HepG2 (cell line): ENCODE results near the gene ARHGAP26. TPM values are rescaled to one million over a fixed set of nuclear protein-coding genes. Genes with fewer than 3 reads are reported as not detected.

Experiments
- E2F1 ChIP-seq: sonication (generic); formaldehyde crosslinking; IDR thresholded peaks from 2 replicates; pipeline ENCODE4 v1.5.0; 2020; ENCODE audit warnings: missing genetic modification reagents
- FOXA3 ChIP-seq: IDR thresholded peaks from 2 replicates; pipeline ENCODE4 v1.6.1; 2016; ENCODE audit warnings: missing genetic modification reagents, missing compliant biosample characterization
- MEIS2 ChIP-seq: sonication (generic); formaldehyde crosslinking; IDR thresholded peaks from 2 replicates; pipeline ENCODE4 v1.9.0; 2021; ENCODE audit warnings: mild to moderate bottlenecking, missing genetic modification reagents
- MLLT10 ChIP-seq: sonication (generic); formaldehyde crosslinking; IDR thresholded peaks from 2 replicates; pipeline ENCODE4 v1.4.0; 2020; ENCODE audit warnings: missing genetic modification reagents
- NFRKB ChIP-seq: fragments of 450-650 bp; IDR thresholded peaks from 2 replicates; pipeline ENCODE4 v1.6.1; 2017
- PRMT3 ChIP-seq: sonication (generic); formaldehyde crosslinking; IDR thresholded peaks from 2 replicates; pipeline ENCODE4 v1.8.1; 2022; ENCODE audit warnings: low read depth, mild to moderate bottlenecking, moderate library complexity, missing genetic modification reagents, borderline replicate concordance
- RBM22 ChIP-seq: fragments of 200-400 bp; formaldehyde crosslinking; optimal IDR thresholded peaks from 2 replicates; pipeline ENCODE3; 2017; ENCODE audit warnings: mild to moderate bottlenecking, low read length, moderate library complexity
- SMARCC2 ChIP-seq: fragments of 450-650 bp; IDR thresholded peaks from 2 replicates; pipeline ENCODE4 v1.6.1; 2017; ENCODE audit warnings: antibody characterized with exemption, mild to moderate bottlenecking
- SNAI1 ChIP-seq: sonication (generic); formaldehyde crosslinking; IDR thresholded peaks from 2 replicates; pipeline ENCODE4 v1.5.0; 2020; ENCODE audit warnings: mild to moderate bottlenecking, missing genetic modification reagents, borderline replicate concordance
- ZFP1 ChIP-seq: IDR thresholded peaks from 2 replicates; pipeline ENCODE4 v1.6.1; 2016
- ZFP37 ChIP-seq: sonication (generic); formaldehyde crosslinking; IDR thresholded peaks from 2 replicates; pipeline ENCODE4 v1.4.0; 2020; ENCODE audit warnings: missing genetic modification reagents, borderline replicate concordance
- ZNF3 ChIP-seq: IDR thresholded peaks from 2 replicates; pipeline ENCODE4 v1.7.0; 2017; ENCODE audit warnings: inconsistent platforms
- ZNF329 ChIP-seq: sonication (generic); formaldehyde crosslinking; IDR thresholded peaks from 2 replicates; pipeline ENCODE4 v1.9.0; 2021; ENCODE audit warnings: low read depth, mild to moderate bottlenecking, missing genetic modification reagents
- ZNF337 ChIP-seq: sonication (generic); formaldehyde crosslinking; IDR thresholded peaks from 2 replicates; pipeline ENCODE4 v1.5.1; 2020; ENCODE audit warnings: missing genetic modification reagents, low read depth, mild to moderate bottlenecking, borderline replicate concordance
- ZNF383 ChIP-seq: sonication (generic); formaldehyde crosslinking; IDR thresholded peaks from 2 replicates; pipeline ENCODE4 v1.4.0; 2020; ENCODE audit warnings: missing genetic modification reagents, mild to moderate bottlenecking, borderline replicate concordance
- ZNF605 ChIP-seq: sonication (generic); formaldehyde crosslinking; IDR thresholded peaks from 2 replicates; pipeline ENCODE4 v1.8.0; 2022; ENCODE audit warnings: mild to moderate bottlenecking, missing genetic modification reagents
- ZNF615 ChIP-seq: sonication (generic); formaldehyde crosslinking; IDR thresholded peaks from 2 replicates; pipeline ENCODE4 v1.5.0; 2020; ENCODE audit warnings: mild to moderate bottlenecking, missing genetic modification reagents, borderline replicate concordance
- ZNF670 ChIP-seq: sonication (generic); formaldehyde crosslinking; IDR thresholded peaks from 2 replicates; pipeline ENCODE4 v1.8.0; 2022; ENCODE audit warnings: mild to moderate bottlenecking, missing genetic modification reagents, borderline replicate concordance
- ZNF777 ChIP-seq: sonication (generic); formaldehyde crosslinking; IDR thresholded peaks from 2 replicates; pipeline ENCODE4 v1.4.0; 2020; ENCODE audit warnings: missing genetic modification reagents
- ZSCAN20 ChIP-seq: sonication (generic); formaldehyde crosslinking; IDR thresholded peaks from 2 replicates; pipeline ENCODE4 v1.4.0; 2020; ENCODE audit warnings: missing genetic modification reagents, mild to moderate bottlenecking, borderline replicate concordance
- polyA plus RNA-seq, 8 experiments: library from polyadenylated mRNA; depleted of rRNA in 3 of 8; stranded (reverse) in 7 of 8; unstranded in 1 of 8; fragments of >200 nt; fragmentation: Illumina TruSeq in 4 of 8; extraction: Trizol in 4 of 8; gene quantifications; 2 replicates each; pipeline versions ENCODE4 v1.2.1 to v1.2.3, GENCODE V29; 2011 to 2016; ENCODE audit warnings: low read depth in 4 of 8, missing spikeins in 1 of 8, mixed read lengths in 1 of 8; ENCODE audit not compliant: insufficient read depth in 1 of 8
- total RNA-seq, 5 experiments: library from RNA; depleted of rRNA; stranded (reverse); fragments of >200 nt; fragmentation: Illumina TruSeq; extraction: Trizol; gene quantifications; 2 replicates each; pipeline ENCODE4 v1.2.3, GENCODE V29; 2016; ENCODE audit warnings: low read depth in 1 of 5
- TF ChIP-seq, protein P1 (sequence below): sonication (generic); formaldehyde crosslinking; IDR thresholded peaks from 2 replicates; pipeline ENCODE4 v1.5.0; 2020; ENCODE audit warnings: mild to moderate bottlenecking, missing genetic modification reagents
- TF ChIP-seq, protein P2 (sequence below): sonication (generic); formaldehyde crosslinking; IDR thresholded peaks from 2 replicates; pipeline ENCODE4 v1.4.0; 2020; ENCODE audit warnings: missing genetic modification reagents
- TF ChIP-seq, protein P3 (sequence below): sonication (generic); formaldehyde crosslinking; IDR thresholded peaks from 2 replicates; pipeline ENCODE4 v1.5.0; 2020; ENCODE audit warnings: mild to moderate bottlenecking, missing genetic modification reagents
- TF ChIP-seq, protein P4 (sequence below): sonication (generic); formaldehyde crosslinking; IDR thresholded peaks from 2 replicates; pipeline ENCODE4 v1.5.0; 2020; ENCODE audit warnings: missing genetic modification reagents, mild to moderate bottlenecking, borderline replicate concordance

ARHGAP26 gene
- total and polyA plus RNA-seq, 2 of the 13 experiments (the other 11 are each of a cell fraction or from before 2014, with no cell fraction given) = 9.6 to 18.2 TPM

GRCh38 chr5:142807372-142807911 lies 37.3 kb downstream of the ARHGAP26 start (continued):
- TF ChIP-seq ZFP37 (CRISPR knock-in tag) (no peak; the same call in 1 of the 2 replicates), E2F1 (CRISPR knock-in tag) (peak; percentile 42; the same call in 1 of the 2 replicates), SMARCC2 (no peak), ZNF605 (CRISPR knock-in tag) (peak; percentile 76; the same call in 1 of the 2 replicates), ZNF337 (CRISPR knock-in tag) (peak; percentile 73; the same call in 1 of the 2 replicates), SNAI1 (no peak), ZNF383 (CRISPR knock-in tag) (no peak), ZSCAN20 (CRISPR knock-in tag) (no peak), ZNF3 (CRISPR knock-in tag) (no peak), MEIS2 (CRISPR knock-in tag) (peak; percentile 78; the same call in 1 of the 2 replicates), ZNF777 (CRISPR knock-in tag) (peak; percentile 70), NFRKB (no peak), ZNF670 (CRISPR knock-in tag) (peak; percentile 79), RBM22 (no peak), ZNF615 (CRISPR knock-in tag) (no peak), FOXA3 (CRISPR knock-in tag) (peak; percentile 97), ZFP1 (peak; percentile 97), MLLT10 (CRISPR knock-in tag) (no peak), ZNF329 (CRISPR knock-in tag) (peak; percentile 89), PRMT3 (CRISPR knock-in tag) (no peak)
- TF ChIP-seq, protein P1, sequence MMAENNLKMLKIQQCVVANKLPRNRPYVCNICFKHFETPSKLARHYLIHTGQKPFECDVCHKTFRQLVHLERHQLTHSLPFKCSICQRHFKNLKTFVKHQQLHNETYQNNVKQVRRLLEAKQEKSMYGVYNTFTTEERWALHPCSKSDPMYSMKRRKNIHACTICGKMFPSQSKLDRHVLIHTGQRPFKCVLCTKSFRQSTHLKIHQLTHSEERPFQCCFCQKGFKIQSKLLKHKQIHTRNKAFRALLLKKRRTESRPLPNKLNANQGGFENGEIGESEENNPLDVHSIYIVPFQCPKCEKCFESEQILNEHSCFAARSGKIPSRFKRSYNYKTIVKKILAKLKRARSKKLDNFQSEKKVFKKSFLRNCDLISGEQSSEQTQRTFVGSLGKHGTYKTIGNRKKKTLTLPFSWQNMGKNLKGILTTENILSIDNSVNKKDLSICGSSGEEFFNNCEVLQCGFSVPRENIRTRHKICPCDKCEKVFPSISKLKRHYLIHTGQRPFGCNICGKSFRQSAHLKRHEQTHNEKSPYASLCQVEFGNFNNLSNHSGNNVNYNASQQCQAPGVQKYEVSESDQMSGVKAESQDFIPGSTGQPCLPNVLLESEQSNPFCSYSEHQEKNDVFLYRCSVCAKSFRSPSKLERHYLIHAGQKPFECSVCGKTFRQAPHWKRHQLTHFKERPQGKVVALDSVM (CRISPR knock-in tag) = no peak
- TF ChIP-seq, protein P2, sequence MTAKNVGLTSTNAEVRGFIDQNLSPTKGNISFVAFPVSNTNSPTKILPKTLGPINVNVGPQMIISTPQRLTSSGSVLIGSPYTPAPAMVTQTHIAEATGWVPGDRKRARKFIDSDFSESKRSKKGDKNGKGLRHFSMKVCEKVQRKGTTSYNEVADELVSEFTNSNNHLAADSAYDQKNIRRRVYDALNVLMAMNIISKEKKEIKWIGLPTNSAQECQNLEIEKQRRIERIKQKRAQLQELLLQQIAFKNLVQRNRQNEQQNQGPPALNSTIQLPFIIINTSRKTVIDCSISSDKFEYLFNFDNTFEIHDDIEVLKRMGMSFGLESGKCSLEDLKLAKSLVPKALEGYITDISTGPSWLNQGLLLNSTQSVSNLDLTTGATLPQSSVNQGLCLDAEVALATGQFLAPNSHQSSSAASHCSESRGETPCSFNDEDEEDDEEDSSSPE (CRISPR knock-in tag) = peak; percentile 58; the same call in 1 of the 2 replicates
- TF ChIP-seq, protein P3, sequence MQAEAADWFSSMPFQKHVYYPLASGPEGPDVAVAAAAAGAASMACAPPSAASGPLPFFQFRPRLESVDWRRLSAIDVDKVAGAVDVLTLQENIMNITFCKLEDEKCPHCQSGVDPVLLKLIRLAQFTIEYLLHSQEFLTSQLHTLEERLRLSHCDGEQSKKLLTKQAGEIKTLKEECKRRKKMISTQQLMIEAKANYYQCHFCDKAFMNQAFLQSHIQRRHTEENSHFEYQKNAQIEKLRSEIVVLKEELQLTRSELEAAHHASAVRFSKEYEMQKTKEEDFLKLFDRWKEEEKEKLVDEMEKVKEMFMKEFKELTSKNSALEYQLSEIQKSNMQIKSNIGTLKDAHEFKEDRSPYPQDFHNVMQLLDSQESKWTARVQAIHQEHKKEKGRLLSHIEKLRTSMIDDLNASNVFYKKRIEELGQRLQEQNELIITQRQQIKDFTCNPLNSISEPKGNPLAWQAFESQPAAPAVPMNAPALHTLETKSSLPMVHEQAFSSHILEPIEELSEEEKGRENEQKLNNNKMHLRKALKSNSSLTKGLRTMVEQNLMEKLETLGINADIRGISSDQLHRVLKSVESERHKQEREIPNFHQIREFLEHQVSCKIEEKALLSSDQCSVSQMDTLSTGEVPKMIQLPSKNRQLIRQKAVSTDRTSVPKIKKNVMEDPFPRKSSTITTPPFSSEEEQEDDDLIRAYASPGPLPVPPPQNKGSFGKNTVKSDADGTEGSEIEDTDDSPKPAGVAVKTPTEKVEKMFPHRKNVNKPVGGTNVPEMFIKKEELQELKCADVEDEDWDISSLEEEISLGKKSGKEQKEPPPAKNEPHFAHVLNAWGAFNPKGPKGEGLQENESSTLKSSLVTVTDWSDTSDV = no peak
- TF ChIP-seq, protein P4, sequence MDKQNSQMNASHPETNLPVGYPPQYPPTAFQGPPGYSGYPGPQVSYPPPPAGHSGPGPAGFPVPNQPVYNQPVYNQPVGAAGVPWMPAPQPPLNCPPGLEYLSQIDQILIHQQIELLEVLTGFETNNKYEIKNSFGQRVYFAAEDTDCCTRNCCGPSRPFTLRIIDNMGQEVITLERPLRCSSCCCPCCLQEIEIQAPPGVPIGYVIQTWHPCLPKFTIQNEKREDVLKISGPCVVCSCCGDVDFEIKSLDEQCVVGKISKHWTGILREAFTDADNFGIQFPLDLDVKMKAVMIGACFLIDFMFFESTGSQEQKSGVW (CRISPR knock-in tag) = no peak
